HepG2 (cell line): Measurements from ENCODE around the gene HEXD. TPM values are rescaled to one million over a fixed set of nuclear protein-coding genes. Genes with fewer than 3 reads are reported as not detected.

ENCODE experiments used
- ATM ChIP-seq: fragments of 450-650 bp; IDR thresholded peaks from 2 replicates; pipeline ENCODE4 v1.7.1; 2017; ENCODE audit warnings: mild to moderate bottlenecking, borderline replicate concordance
- BCL6 ChIP-seq: IDR thresholded peaks from 2 replicates; pipeline ENCODE4 v1.6.1; 2016; ENCODE audit warnings: missing genetic modification reagents, missing compliant biosample characterization
- BRD4 ChIP-seq: sonication (generic); formaldehyde crosslinking; IDR thresholded peaks from 2 replicates; pipeline ENCODE4 v1.4.0; 2020; ENCODE audit warnings: missing genetic modification reagents
- CREBL2 ChIP-seq: sonication (generic); formaldehyde crosslinking; IDR thresholded peaks from 2 replicates; pipeline ENCODE4 v1.8.1; 2023; ENCODE audit warnings: missing genetic modification reagents, mild to moderate bottlenecking, borderline replicate concordance
- FOSL2 ChIP-seq: sonication (generic); formaldehyde crosslinking; IDR thresholded peaks from 2 replicates; pipeline ENCODE4 v1.4.0; 2020; ENCODE audit warnings: missing genetic modification reagents
- FOXJ3 ChIP-seq: sonication (generic); formaldehyde crosslinking; IDR thresholded peaks from 2 replicates; pipeline ENCODE4 v1.4.0; 2020; ENCODE audit warnings: missing genetic modification reagents, mild to moderate bottlenecking, borderline replicate concordance
- GLI4 ChIP-seq: sonication (generic); formaldehyde crosslinking; IDR thresholded peaks from 2 replicates; pipeline ENCODE4 v1.5.1; 2020; ENCODE audit warnings: missing genetic modification reagents, mild to moderate bottlenecking, moderate library complexity, borderline replicate concordance
- NCOA5 ChIP-seq: sonication (generic); formaldehyde crosslinking; IDR thresholded peaks from 2 replicates; pipeline ENCODE4 v1.4.0; 2020; ENCODE audit warnings: missing genetic modification reagents
- NFIC ChIP-seq: IDR thresholded peaks from 2 replicates; pipeline ENCODE4 v1.6.1; 2012; ENCODE audit warnings: mild to moderate bottlenecking, low read length, inconsistent platforms
- PHF5A ChIP-seq: IDR thresholded peaks from one replicate; pipeline ENCODE4 v1.6.1; 2018; ENCODE audit warnings: low read depth, missing genetic modification reagents; ENCODE audit not compliant: unreplicated experiment
- PHF8 ChIP-seq: sonication (generic); formaldehyde crosslinking; IDR thresholded peaks from 2 replicates; pipeline ENCODE4 v1.5.0; 2020; ENCODE audit warnings: missing genetic modification reagents
- POLR2AphosphoS5 ChIP-seq: IDR thresholded peaks from 2 replicates; pipeline ENCODE4 v1.6.1; 2012; ENCODE audit warnings: low read depth, low read length
- TARDBP ChIP-seq: sonication (generic); formaldehyde crosslinking; IDR thresholded peaks from 2 replicates; pipeline ENCODE4 v1.8.0; 2022; ENCODE audit warnings: mild to moderate bottlenecking, missing genetic modification reagents
- ZBTB25 ChIP-seq: IDR thresholded peaks from 2 replicates; pipeline ENCODE4 v1.6.1; 2018; ENCODE audit warnings: missing genetic modification reagents
- ZNF20 ChIP-seq: sonication (generic); formaldehyde crosslinking; IDR thresholded peaks from 2 replicates; pipeline ENCODE4 v1.4.0; 2020; ENCODE audit warnings: mild to moderate bottlenecking, moderate library complexity, missing genetic modification reagents
- ZNF235 ChIP-seq: sonication (generic); formaldehyde crosslinking; IDR thresholded peaks from 2 replicates; pipeline ENCODE4 v1.8.1; 2023; ENCODE audit warnings: mild to moderate bottlenecking, missing genetic modification reagents, borderline replicate concordance
- ZNF350 ChIP-seq: sonication (generic); formaldehyde crosslinking; IDR thresholded peaks from 2 replicates; pipeline ENCODE4 v1.4.0; 2020; ENCODE audit warnings: mild to moderate bottlenecking, low read depth, missing genetic modification reagents, borderline replicate concordance
- ZNF430 ChIP-seq: sonication (generic); formaldehyde crosslinking; IDR thresholded peaks from 2 replicates; pipeline ENCODE4 v1.9.0; 2021; ENCODE audit warnings: mild to moderate bottlenecking, missing genetic modification reagents
- ZNF770 ChIP-seq: sonication (generic); formaldehyde crosslinking; IDR thresholded peaks from 2 replicates; pipeline ENCODE4 v1.5.0; 2020; ENCODE audit warnings: mild to moderate bottlenecking, missing genetic modification reagents
- ZNF780A ChIP-seq: sonication (generic); formaldehyde crosslinking; IDR thresholded peaks from 2 replicates; pipeline ENCODE4 v1.8.0; 2022; ENCODE audit warnings: mild to moderate bottlenecking, missing genetic modification reagents, moderate library complexity
- polyA plus RNA-seq, 8 experiments: library from polyadenylated mRNA; depleted of rRNA in 3 of 8; stranded (reverse) in 7 of 8; unstranded in 1 of 8; fragments of >200 nt; fragmentation: Illumina TruSeq in 4 of 8; extraction: Trizol in 4 of 8; gene quantifications; 2 replicates each; pipeline versions ENCODE4 v1.2.1 to v1.2.3, GENCODE V29; 2011 to 2016; ENCODE audit warnings: low read depth in 4 of 8, missing spikeins in 1 of 8, mixed read lengths in 1 of 8; ENCODE audit not compliant: insufficient read depth in 1 of 8
- total RNA-seq, 5 experiments: library from RNA; depleted of rRNA; stranded (reverse); fragments of >200 nt; fragmentation: Illumina TruSeq; extraction: Trizol; gene quantifications; 2 replicates each; pipeline ENCODE4 v1.2.3, GENCODE V29; 2016; ENCODE audit warnings: low read depth in 1 of 5
- TF ChIP-seq, protein P1 (sequence below): sonication (generic); formaldehyde crosslinking; IDR thresholded peaks from 2 replicates; pipeline ENCODE4 v1.4.0; 2020; ENCODE audit warnings: low read depth, missing genetic modification reagents
- TF ChIP-seq, protein P2 (sequence below): sonication (generic); formaldehyde crosslinking; IDR thresholded peaks from 2 replicates; pipeline ENCODE4 v1.8.0; 2022; ENCODE audit warnings: low read depth, missing genetic modification reagents

HEXD gene
- total and polyA plus RNA-seq, 2 of the 13 experiments (the other 11 are each of a cell fraction or from before 2014, with no cell fraction given) = 22.3 to 41.8 TPM

DNA sequence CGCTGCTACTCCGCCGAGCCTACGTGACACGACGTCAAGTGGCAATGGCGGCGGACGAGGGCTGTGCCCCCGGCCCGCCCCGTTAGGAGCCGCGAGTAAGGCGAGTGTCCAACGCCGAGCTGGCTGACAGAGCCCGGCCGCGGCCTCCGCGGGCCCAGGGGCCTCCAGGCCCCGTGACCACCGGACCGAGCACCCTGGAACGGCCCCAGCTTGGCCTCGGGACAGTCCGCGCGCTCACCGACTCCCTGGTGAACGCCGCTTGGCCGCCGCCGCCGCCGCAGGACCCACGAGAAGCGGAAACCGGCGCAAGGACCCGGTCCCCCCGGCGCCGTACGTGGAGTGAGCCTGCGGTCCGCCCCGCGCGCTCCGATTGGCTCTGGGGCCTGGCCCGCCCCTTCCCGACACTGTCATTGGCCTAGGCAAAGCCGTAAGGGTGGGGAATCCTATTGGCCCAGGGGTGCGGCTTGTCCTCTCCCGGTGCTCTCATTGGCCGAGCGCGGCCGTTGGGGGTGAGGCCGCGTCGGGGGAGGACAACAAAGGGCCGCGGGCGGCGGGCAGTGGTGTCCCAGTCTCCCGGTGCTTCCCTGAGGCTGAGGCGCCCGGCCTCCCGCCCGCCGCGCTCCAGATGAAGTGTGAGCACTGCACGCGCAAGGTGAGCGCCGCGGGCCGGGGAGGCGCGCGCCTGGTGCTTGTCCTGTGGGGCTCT is 40.2 kb downstream of the HEXD start, which contains the start of gene NARF (continued):
- peak; percentile 95 for TF ChIP-seq ZBTB25 (CRISPR knock-in tag)
- 0 out of 2 replicates have a peak, but pooled peaks have one; percentile 27 for TF ChIP-seq CREBL2
- no peak for TF ChIP-seq NCOA5 (CRISPR knock-in tag)
- TF ChIP-seq PHF8 (CRISPR knock-in tag) = peak; percentile 95
- TF ChIP-seq ZNF430 (CRISPR knock-in tag) = peak; percentile 96
- TF ChIP-seq, protein P1, sequence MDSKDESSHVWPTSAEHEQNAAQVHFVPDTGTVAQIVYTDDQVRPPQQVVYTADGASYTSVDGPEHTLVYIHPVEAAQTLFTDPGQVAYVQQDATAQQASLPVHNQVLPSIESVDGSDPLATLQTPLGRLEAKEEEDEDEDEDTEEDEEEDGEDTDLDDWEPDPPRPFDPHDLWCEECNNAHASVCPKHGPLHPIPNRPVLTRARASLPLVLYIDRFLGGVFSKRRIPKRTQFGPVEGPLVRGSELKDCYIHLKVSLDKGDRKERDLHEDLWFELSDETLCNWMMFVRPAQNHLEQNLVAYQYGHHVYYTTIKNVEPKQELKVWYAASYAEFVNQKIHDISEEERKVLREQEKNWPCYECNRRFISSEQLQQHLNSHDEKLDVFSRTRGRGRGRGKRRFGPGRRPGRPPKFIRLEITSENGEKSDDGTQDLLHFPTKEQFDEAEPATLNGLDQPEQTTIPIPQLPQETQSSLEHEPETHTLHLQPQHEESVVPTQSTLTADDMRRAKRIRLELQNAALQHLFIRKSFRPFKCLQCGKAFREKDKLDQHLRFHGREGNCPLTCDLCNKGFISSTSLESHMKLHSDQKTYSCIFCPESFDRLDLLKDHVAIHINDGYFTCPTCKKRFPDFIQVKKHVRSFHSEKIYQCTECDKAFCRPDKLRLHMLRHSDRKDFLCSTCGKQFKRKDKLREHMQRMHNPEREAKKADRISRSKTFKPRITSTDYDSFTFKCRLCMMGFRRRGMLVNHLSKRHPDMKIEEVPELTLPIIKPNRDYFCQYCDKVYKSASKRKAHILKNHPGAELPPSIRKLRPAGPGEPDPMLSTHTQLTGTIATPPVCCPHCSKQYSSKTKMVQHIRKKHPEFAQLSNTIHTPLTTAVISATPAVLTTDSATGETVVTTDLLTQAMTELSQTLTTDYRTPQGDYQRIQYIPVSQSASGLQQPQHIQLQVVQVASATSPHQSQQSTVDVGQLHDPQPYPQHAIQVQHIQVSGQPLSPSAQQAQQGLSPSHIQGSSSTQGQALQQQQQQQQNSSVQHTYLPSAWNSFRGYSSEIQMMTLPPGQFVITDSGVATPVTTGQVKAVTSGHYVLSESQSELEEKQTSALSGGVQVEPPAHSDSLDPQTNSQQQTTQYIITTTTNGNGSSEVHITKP = no peak; the same call in none of the 2 replicates
- TF ChIP-seq NFIC = no peak
- peak; percentile 96 for TF ChIP-seq ZNF20 (CRISPR knock-in tag)
- 0 out of 2 replicates have a peak, but pooled peaks have one; percentile 84 for TF ChIP-seq ZNF350 (CRISPR knock-in tag)
- TF ChIP-seq ZNF780A (CRISPR knock-in tag) = no peak
- no peak for TF ChIP-seq GLI4 (CRISPR knock-in tag)
- no peak for TF ChIP-seq FOXJ3
- peak; percentile 87 for TF ChIP-seq POLR2AphosphoS5
- peak; percentile 82 for TF ChIP-seq TARDBP (CRISPR knock-in tag)
- no peak for TF ChIP-seq ATM
- peak; percentile 91 for TF ChIP-seq BRD4
- TF ChIP-seq ZNF235 (CRISPR knock-in tag) = peak; percentile 90
- 0 out of 2 replicates have a peak, but pooled peaks have one; percentile 10 for TF ChIP-seq BCL6 (CRISPR knock-in tag)
- peak; percentile 22 for TF ChIP-seq PHF5A
- TF ChIP-seq, protein P2, sequence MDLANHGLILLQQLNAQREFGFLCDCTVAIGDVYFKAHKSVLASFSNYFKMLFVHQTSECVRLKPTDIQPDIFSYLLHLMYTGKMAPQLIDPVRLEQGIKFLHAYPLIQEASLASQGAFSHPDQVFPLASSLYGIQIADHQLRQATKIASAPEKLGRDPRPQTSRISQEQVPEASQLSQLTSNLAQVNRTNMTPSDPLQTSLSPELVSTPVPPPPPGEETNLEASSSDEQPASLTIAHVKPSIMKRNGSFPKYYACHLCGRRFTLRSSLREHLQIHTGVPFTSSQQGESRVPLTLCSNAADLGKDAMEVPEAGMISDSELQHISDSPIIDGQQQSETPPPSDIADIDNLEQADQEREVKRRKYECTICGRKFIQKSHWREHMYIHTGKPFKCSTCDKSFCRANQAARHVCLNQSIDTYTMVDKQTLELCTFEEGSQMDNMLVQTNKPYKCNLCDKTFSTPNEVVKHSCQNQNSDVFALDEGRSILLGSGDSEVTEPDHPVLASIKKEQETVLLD (CRISPR knock-in tag) = peak; percentile 89
- no peak for TF ChIP-seq FOSL2 (CRISPR knock-in tag)
- peak; percentile 75; the same call in 1 of the 2 replicates for TF ChIP-seq ZNF770 (CRISPR knock-in tag)
